Activated T-cell treated with anti-CD3 and anti-CD28 coated beads, Interleukin-2, amount 50 U/mL, for 4 hours (primary cell): Measurements from ENCODE around the gene KIAA0319L. TPM values are rescaled to one million over a fixed set of nuclear protein-coding genes. Genes with fewer than 3 reads are reported as not detected.

ENCODE experiments used
- ATAC-seq, 2 donors: fragments of 200-7000 bp; cut with Tn5 transposase; one replicate each; pipeline ENCODE4 v1.10.0; 2021
- DNase-seq: peaks from one replicate; pipeline ENCODE4 v3.0.0-alpha.2; 2020
- H3K27me3 Mint-ChIP-seq: one replicate; pipeline ENCODE4 v1.8.0; 2021; ENCODE audit warnings: low read depth, mixed read lengths
- H3K36me3 Mint-ChIP-seq: one replicate; pipeline ENCODE4 v1.8.0; 2022; ENCODE audit warnings: mixed read lengths; ENCODE audit not compliant: insufficient read depth
- H3K4me1 Mint-ChIP-seq: one replicate; pipeline ENCODE4 v1.8.0; 2021; ENCODE audit warnings: low read depth, mixed read lengths
- H3K4me3 Mint-ChIP-seq: one replicate; pipeline ENCODE4 v1.8.0; 2021; ENCODE audit warnings: mild to moderate bottlenecking, moderate library complexity, mixed read lengths
- H3K9me3 Mint-ChIP-seq: one replicate; pipeline ENCODE4 v1.8.0; 2021; ENCODE audit warnings: mixed read lengths
- total RNA-seq, 3 donors: library from RNA; stranded (reverse); gene quantifications; one replicate each; pipeline ENCODE4 v1.2.1, GENCODE V29; 2021

Gene KIAA0319L
- total RNA-seq, 3 donors from 2014 or later: 16.4 to 19.2 (median 17.4) TPM

DNA sequence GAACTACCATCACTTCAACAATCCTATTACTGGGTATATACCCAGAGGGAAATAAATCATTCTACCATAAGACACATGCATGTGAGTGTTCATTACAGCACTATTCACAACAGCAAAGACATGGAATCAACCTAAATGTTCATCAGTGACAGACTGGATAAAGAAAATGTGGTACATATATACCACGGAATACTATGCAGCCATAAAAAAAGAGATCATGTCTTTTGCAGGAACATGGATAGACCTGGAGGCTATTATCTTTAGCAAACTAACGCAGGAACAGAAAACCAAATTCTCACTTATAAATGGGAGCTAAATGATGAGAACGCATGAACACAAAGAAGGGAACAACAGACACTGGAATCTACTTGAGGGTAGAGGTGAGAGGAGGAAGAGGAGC lies 39.0 kb downstream of the KIAA0319L start:
- DNase-seq: no peak

DNA sequence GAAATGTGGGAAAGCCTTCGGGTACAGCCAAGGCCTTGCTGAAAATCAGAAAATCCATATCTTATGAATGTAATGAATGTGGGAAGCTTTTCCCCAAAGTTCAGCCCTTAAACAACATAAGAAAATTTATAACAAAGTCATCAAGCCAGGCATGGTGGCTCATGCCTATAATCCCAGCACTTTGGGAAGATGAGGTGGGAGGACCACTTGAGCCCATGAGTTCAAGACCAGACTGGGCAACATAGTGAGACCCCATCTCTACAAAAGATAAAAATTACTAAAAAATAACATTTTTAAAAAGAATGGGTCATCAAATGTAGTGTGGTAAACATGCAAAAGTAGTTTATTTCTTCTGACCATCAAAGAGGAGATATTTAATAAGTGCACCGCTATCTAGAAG lies 45.9 kb downstream of the KIAA0319L start:
- ATAC-seq (no peak), DNase-seq (no peak)
- Mint-ChIP-seq H3K36me3 (peaks cover 21% of the 10 kb centered on the region), H3K4me1 (peaks cover 53% of the 10 kb centered on the region), H3K9me3 (peaks cover 18% of the 10 kb centered on the region), H3K4me3 (no peak overlapping the region), H3K27me3 (no peaks in the 10 kb centered on the region)

More for the DNA sequence above, 39.0 kb downstream of the KIAA0319L start:
- Mint-ChIP-seq H3K4me1 (peaks cover 27% of the 10 kb centered on the region), H3K4me3 (no peak overlapping the region), H3K27me3 (no peaks in the 10 kb centered on the region), H3K9me3 (peaks cover 31% of the 10 kb centered on the region), H3K36me3 (peaks cover 33% of the 10 kb centered on the region)
- ATAC-seq: no peak

DNA sequence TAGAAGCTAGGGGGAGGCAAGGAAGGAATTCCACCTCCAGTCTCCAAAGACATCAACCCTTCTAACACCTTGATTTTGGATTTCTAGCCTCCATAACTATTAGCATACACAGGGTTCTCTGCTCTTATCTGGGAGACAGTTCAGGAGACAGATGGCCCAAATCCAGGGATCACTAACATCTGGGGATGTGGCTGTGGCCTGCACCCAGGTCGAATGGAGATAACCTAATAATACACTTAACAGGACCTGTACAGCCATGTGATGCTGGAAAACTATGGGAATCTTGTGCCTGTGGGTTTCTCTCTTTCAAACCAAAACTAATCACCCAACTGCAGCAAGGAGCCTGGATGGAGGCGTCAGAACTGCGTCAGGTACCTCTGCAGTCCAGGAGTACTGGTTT lies 47.6 kb downstream of the KIAA0319L start:
- Mint-ChIP-seq H3K4me3 (no peak overlapping the region), H3K9me3 (peaks cover 4% of the 10 kb centered on the region), H3K4me1 (peaks cover 67% of the 10 kb centered on the region)

DNA sequence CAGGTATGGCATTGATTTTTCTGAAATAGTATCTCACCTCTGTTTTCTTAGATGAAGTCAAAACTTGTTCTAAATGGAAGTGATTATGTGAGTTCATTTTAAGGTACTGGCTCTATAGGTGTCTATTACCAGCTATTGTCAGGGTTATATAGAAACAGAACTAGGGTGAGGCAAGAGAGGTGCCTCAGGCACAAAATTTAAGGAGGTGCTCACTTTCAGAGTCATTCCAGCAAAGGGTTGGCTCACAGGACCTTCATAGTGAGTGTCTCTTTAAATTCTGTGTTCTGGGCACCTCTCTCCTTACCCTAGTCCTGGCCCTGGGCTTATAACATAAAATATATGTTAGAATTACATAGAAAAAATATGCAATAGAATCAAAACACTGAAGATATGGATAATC lies 49.3 kb downstream of the KIAA0319L start:
- H3K27me3 Mint-ChIP-seq: no peaks in the 10 kb centered on the region
- DNase-seq (no peak), ATAC-seq (no peak)
- peaks cover 8% of the 10 kb centered on the region for H3K36me3 Mint-ChIP-seq
- no peaks in the 10 kb centered on the region for H3K9me3 Mint-ChIP-seq
- peaks cover 66% of the 10 kb centered on the region for H3K4me1 Mint-ChIP-seq
- H3K4me3 Mint-ChIP-seq: no peak overlapping the region

More for the DNA sequence above, 47.6 kb downstream of the KIAA0319L start:
- no peak for ATAC-seq
- peaks cover 10% of the 10 kb centered on the region for H3K36me3 Mint-ChIP-seq
- H3K27me3 Mint-ChIP-seq: no peaks in the 10 kb centered on the region
- DNase-seq: no peak

DNA sequence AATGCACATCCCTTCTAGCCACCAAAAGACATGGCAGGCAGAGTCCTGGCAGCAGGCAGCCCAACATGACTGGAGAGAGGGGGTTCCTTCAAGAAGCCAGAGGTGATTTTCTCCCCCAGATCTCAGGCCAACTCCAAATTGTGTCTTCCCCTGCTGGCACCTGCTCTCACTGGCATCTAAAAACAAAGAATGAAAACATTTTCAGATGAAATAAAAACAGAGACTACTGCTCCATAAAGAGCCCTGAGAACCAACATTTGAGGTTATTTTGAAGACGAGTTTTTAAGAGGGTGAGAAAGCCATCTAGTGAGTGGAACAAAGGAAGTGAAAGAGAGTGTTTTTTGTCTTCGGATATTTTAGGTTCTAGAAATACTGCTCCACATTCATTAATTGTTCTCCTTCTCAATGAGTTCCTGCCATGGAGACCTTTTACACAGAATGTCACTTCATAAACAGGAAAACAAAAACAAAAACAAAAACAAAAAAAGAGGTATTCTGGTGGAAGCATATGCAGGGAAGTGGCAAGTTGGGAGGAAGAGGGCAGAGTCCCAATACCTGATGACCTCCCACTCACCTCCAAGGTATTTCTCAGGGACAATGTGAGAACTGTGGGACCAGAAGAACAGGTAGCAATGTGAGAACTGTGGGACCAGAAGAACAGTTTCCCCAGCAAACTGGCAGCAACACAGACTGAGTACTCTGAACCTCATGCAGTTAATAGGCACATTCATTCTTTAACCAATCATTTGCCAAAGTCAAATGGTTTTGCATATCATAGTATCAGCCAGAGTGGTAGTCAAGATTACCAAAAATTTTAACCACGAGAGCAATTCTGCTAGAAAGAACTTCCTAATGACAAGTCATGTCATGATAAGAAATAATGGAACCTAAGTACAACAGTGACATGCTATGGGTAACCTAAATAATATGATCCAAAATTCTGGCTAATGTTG lies 50.0 kb downstream of the KIAA0319L start:
- Mint-ChIP-seq H3K9me3 (no peaks in the 10 kb centered on the region), H3K4me1 (peaks cover 70% of the 10 kb centered on the region), H3K4me3 (peak overlapping the region; percentile 60), H3K27me3 (no peaks in the 10 kb centered on the region), H3K36me3 (peaks cover 10% of the 10 kb centered on the region)
- ATAC-seq (no peak), DNase-seq (no peak)

DNA sequence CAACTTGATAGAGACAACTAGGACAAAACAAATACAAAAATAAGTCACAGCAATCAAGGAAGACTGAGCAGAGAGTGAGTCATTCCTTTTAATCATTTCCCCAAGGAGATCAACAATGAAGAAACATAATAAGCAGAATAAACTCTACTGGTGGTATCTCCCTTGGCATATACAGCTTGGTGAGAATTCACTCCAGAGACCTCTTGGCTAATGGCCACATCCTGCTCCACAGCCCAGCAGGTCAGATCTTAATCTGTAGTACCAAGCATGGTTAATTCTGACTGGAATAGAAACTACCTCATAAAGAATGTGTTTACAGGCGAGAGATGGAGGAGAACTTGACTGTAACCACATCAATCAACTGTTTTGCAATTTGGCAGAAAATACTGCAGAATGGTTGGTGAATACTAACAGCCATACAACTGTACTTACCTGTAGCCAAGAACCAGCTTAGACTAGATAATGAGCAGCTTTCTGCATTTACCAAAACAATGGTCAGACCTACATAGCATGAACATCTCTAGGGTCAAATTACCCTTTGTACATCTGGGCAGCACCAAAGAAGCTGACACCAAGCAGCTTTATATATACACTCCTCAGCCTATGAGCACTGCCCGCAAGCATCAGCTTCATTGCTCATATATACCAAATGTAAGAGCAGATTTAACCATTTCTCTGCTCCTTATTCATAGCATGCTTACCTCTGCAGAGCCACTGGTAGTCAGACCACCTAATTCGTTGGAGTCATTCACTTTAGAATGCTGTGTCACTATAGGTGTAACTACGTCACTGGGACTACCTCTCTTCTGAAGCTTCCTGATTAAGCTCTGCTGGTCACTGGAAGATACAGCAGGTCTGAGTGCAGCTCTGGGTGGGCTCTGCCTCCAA lies 51.0 kb downstream of the KIAA0319L start:
- DNase-seq: peak; percentile 11
- no peaks in the 10 kb centered on the region for H3K9me3 Mint-ChIP-seq
- peaks cover 9% of the 10 kb centered on the region for H3K36me3 Mint-ChIP-seq
- H3K4me1 Mint-ChIP-seq: peaks cover 73% of the 10 kb centered on the region
- peak; percentile 79 to 84 for ATAC-seq
- H3K27me3 Mint-ChIP-seq: no peaks in the 10 kb centered on the region
- peak overlapping the region; percentile 60 for H3K4me3 Mint-ChIP-seq

DNA sequence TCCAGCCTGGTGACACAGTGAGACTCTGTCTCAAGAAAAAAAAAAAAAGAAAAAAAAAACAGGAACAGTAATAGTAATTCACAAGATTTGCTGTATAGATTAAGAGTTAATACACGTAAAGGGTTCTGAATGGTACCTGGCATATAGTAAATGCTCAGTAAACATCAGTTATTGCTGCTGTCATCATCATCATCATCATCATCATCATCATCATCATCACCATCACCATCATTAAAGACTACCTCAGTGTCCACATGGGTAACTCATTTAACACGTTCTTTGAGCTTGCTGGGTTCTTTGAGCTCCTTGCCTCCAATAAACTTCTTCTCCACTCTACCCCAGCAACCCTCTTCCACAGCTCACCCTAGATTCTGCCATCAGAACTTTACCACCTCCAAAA lies 55.0 kb downstream of the KIAA0319L start:
- DNase-seq (no peak), ATAC-seq (no peak)
- H3K36me3 Mint-ChIP-seq: peaks cover 12% of the 10 kb centered on the region
- H3K27me3 Mint-ChIP-seq: no peaks in the 10 kb centered on the region
- no peaks in the 10 kb centered on the region for H3K9me3 Mint-ChIP-seq
- peaks cover 67% of the 10 kb centered on the region for H3K4me1 Mint-ChIP-seq
- no peak overlapping the region for H3K4me3 Mint-ChIP-seq

DNA sequence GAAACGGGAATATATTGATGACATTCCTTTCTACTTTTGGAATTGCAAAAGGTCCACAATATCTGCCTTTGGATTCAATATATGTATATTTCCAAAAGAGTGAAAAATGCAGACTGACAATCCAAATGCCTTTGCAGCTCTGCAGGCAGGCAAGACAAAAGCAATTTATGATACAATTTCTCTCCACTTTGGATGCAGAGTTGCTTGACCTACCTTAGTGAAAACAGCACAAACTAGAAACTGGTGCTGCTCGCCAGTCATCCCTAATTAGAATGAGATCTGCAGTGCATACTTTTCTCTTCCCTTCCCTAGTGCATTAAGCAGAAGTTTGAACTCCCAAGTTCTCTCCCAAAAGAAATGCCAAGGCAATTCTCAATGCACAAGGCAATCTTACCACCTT lies 56.8 kb downstream of the KIAA0319L start:
- Mint-ChIP-seq H3K4me1 (peaks cover 49% of the 10 kb centered on the region), H3K36me3 (peaks cover 12% of the 10 kb centered on the region), H3K4me3 (no peak overlapping the region), H3K9me3 (no peaks in the 10 kb centered on the region), H3K27me3 (no peaks in the 10 kb centered on the region)
- no peak for ATAC-seq
- no peak for DNase-seq

DNA sequence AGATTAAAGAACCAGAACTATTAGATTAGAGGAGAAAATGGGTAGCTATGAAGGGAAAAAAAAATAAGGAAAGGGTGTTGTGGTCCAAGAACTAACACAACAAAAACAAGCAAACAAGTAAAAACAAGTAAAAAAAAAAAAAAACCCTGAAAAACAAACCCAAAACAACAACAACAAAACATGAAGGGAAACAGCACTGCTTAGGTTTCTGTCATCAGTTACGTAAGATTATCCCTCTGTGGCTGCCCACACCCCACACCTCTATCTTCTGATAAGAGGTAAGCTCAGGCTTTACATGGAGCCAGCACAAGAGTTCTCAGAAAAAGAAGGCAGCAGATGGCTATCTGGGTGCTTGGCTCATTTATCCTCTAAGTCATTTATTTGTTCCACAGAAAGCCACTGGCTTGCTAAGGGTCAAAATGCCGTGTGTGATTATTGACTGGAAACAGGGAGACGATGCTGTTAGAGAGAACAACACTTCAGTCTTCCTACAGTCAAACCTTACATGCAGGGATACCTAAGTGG lies 57.5 kb downstream of the KIAA0319L start:
- H3K4me3 Mint-ChIP-seq: no peak overlapping the region
- H3K36me3 Mint-ChIP-seq: peaks cover 10% of the 10 kb centered on the region
- no peaks in the 10 kb centered on the region for H3K27me3 Mint-ChIP-seq
- peak in 1 of 2 donors; percentile 55 for ATAC-seq
- peaks cover 43% of the 10 kb centered on the region for H3K4me1 Mint-ChIP-seq
- H3K9me3 Mint-ChIP-seq: no peaks in the 10 kb centered on the region
- DNase-seq: peak; percentile 7

DNA sequence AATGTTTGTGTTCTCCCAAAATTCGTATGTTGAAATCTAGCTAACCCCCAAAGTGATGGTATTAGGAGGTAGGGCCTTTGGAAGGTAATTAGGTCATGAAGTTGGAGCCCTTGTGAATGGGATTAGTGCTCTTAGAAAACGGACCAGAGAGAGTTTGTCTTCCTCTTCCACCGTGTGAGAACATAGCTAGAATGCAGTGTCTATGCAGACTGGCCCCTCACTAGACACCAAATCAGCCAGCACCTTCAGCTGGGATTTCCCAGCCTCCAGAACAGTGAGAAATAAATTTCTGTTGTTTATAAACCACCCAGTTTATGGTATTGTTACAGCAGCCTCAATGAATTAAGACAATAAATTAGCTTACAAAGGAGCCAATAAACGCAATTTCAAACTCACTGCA lies 58.0 kb downstream of the KIAA0319L start:
- DNase-seq (no peak), ATAC-seq (no peak)
- Mint-ChIP-seq H3K4me1 (peaks cover 40% of the 10 kb centered on the region), H3K9me3 (no peaks in the 10 kb centered on the region), H3K27me3 (no peaks in the 10 kb centered on the region), H3K36me3 (peaks cover 10% of the 10 kb centered on the region), H3K4me3 (no peak overlapping the region)

DNA sequence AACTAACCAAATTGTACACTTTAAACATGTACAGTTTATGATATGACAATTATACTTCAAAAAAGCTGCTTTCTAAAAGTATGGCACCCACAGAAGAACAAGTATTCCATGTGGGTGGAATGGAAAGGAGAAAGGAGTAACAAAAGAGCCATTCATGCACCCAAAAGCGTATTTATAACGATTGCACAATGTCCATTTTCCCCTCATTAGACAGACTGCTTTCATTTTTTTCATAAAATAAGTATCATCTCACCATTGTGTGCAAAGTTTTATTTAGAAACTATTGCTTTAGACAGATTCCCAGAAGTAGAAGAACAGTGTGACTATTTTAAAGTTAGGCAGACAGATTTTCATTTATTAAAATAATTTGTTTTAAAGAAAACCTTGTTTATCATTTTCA lies 59.6 kb downstream of the KIAA0319L start:
- ATAC-seq: no peak
- peaks cover 6% of the 10 kb centered on the region for H3K36me3 Mint-ChIP-seq
- H3K4me1 Mint-ChIP-seq: peaks cover 35% of the 10 kb centered on the region
- no peaks in the 10 kb centered on the region for H3K27me3 Mint-ChIP-seq
- no peak for DNase-seq
- H3K9me3 Mint-ChIP-seq: no peaks in the 10 kb centered on the region
- H3K4me3 Mint-ChIP-seq: no peak overlapping the region

DNA sequence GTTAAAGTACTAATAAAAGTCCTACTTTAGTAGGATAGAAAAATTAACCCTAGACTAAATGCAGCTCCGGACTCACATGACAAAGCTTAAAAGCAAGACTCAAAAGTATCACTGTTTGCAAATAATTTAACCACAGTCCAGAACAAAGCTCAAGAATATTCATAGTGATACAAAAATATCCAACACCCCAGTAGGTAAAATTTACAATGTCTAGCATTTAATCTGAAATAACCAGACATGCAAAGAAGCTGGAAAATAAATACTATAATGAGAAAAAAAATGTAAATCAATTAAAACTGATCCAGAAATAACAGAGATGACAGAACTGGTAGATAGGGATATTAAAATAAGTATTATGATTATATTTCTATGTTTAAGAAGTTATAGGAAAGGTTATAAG lies 67.0 kb downstream of the KIAA0319L start:
- ATAC-seq (no peak), DNase-seq (no peak)
- Mint-ChIP-seq H3K4me3 (no peak overlapping the region), H3K9me3 (peaks cover 10% of the 10 kb centered on the region), H3K36me3 (peaks cover 23% of the 10 kb centered on the region), H3K4me1 (peaks cover 13% of the 10 kb centered on the region), H3K27me3 (no peaks in the 10 kb centered on the region)

DNA sequence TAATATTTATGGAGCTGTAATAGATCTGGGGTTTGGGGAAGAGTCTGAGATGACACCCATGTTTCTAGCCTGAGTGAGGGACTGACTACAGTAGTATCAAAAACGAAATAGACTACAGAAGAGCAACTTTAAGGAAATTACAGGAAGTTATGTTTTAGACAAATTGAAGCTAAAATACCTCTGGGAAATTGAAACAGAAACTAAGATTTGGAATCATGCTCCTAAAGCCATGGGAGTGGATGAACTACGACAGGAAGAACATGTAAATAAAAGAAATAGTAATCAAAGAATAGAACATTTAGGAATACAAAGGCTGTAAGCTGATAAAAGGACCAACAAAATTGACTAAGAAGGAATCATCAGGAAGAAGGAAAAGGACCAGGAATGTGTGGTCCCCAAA lies 68.9 kb downstream of the KIAA0319L start:
- Mint-ChIP-seq H3K9me3 (peaks cover 10% of the 10 kb centered on the region), H3K27me3 (no peaks in the 10 kb centered on the region), H3K4me1 (peaks cover 18% of the 10 kb centered on the region), H3K4me3 (no peak overlapping the region), H3K36me3 (peaks cover 23% of the 10 kb centered on the region)
- ATAC-seq (no peak), DNase-seq (no peak)

DNA sequence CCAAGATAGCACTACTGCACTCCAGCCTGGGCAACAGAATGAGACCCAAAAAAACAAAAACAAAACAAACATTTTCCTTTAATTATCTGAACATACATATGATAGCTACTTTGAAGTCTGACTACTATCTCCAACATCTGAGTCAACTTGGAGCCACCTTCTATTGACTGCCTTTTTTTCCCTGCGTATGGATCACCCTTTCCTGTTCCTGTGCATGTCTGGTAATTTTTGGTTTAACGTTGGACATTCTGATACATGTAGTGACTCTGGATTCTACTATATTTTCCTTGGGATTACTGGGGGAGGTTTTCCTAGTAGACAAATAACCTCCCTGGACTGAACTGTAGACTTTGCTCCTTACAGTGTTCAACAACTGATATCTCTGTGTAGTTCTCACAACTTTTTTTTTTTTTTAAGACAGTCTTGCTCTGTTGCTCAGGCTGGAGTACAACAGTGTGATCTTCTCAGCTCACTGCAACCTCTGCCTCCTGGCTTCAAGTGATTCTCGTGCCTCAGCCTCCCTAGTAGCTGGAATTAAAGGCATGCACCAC lies 70.3 kb downstream of the KIAA0319L start:
- Mint-ChIP-seq H3K9me3 (peaks cover 15% of the 10 kb centered on the region), H3K27me3 (no peaks in the 10 kb centered on the region), H3K4me3 (no peak overlapping the region), H3K36me3 (peaks cover 28% of the 10 kb centered on the region), H3K4me1 (peaks cover 18% of the 10 kb centered on the region)
- ATAC-seq: no peak
- no peak for DNase-seq
